Measurements from ENCODE around the gene NDUFB8.

NDUFB8 gene

GRCh38 chr10:100524206-100524605 lies 5.5 kb downstream of the NDUFB8 start:
- H3K4me1 ChIP-seq (ENCODE audit: control insufficient read depth, low read depth, low read length): no peaks in the 10 kb centered on the region
- peaks cover 3% of the 10 kb centered on the region for H3K79me2 ChIP-seq (ENCODE audit: control insufficient read depth, insufficient read depth, low read length)
- no peak overlapping the region for H2BK15ac ChIP-seq (replicated peaks; ENCODE audit: low read depth)
- no peak overlapping the region for H3K27ac ChIP-seq (ENCODE audit: low read depth, low read length)
- H4K5ac ChIP-seq (ENCODE audit: low read length): no peak overlapping the region
- peaks cover 8% of the 10 kb centered on the region for H3K36me3 ChIP-seq (ENCODE audit: control insufficient read depth, insufficient read depth, low read length)
- H3K23ac ChIP-seq (ENCODE audit: low read length): no peak overlapping the region
- peaks cover 5% of the 10 kb centered on the region for H3K27me3 ChIP-seq (ENCODE audit: insufficient read depth, low read length, poor library complexity)
- no peak overlapping the region for H2AK5ac ChIP-seq (ENCODE audit: low read length)
- no peak overlapping the region for H3K4me2 ChIP-seq (ENCODE audit: low read length)
- H3K18ac ChIP-seq (ENCODE audit: low read length): no peak overlapping the region
- no peak for DNase-seq
- peaks cover 2% of the 10 kb centered on the region for H3K79me1 ChIP-seq (ENCODE audit: low read length)
- no peak overlapping the region for H2BK5ac ChIP-seq (ENCODE audit: low read length)
- no peak overlapping the region for H2BK120ac ChIP-seq (ENCODE audit: low read depth, low read length)
- WGBS (ENCODE audit: extremely low coverage, insufficient coverage, low lambda C conversion rate): no CpG with 5 or more reads among the region's 6 CpGs
- H3K9ac ChIP-seq (ENCODE audit: low read length): no peak overlapping the region
- H3K56ac ChIP-seq (ENCODE audit: low read length): no peak overlapping the region
- no peak overlapping the region for H4K8ac ChIP-seq (ENCODE audit: low read depth, low read length)
- no peak overlapping the region for H3K4me3 ChIP-seq (ENCODE audit: low read length)
- H3K4ac ChIP-seq (ENCODE audit: low read depth, low read length): no peak overlapping the region

GRCh38 chr10:100522945-100523344 lies 6.7 kb downstream of the NDUFB8 start:
- H3K4me3 ChIP-seq (ENCODE audit: low read length): no peak overlapping the region
- no peak overlapping the region for H3K4ac ChIP-seq (ENCODE audit: low read depth, low read length)
- H3K27ac ChIP-seq (ENCODE audit: low read depth, low read length): no peak overlapping the region
- no peak for DNase-seq
- H3K79me2 ChIP-seq (ENCODE audit: control insufficient read depth, insufficient read depth, low read length): no peaks in the 10 kb centered on the region
- H3K27me3 ChIP-seq (ENCODE audit: insufficient read depth, low read length, poor library complexity): peaks cover 5% of the 10 kb centered on the region
- H2BK120ac ChIP-seq (ENCODE audit: low read depth, low read length): no peak overlapping the region
- H3K23ac ChIP-seq (ENCODE audit: low read length): no peak overlapping the region
- H3K36me3 ChIP-seq (ENCODE audit: control insufficient read depth, insufficient read depth, low read length): peaks cover 8% of the 10 kb centered on the region
- no peak overlapping the region for H3K4me2 ChIP-seq (ENCODE audit: low read length)
- H3K79me1 ChIP-seq (ENCODE audit: low read length): no peaks in the 10 kb centered on the region
- H4K8ac ChIP-seq (ENCODE audit: low read depth, low read length): no peak overlapping the region
- no peak overlapping the region for H2BK5ac ChIP-seq (ENCODE audit: low read length)
- no peak overlapping the region for H2AK5ac ChIP-seq (ENCODE audit: low read length)
- H3K4me1 ChIP-seq (ENCODE audit: control insufficient read depth, low read depth, low read length): no peaks in the 10 kb centered on the region
- WGBS (ENCODE audit: extremely low coverage, insufficient coverage, low lambda C conversion rate): no CpG with 5 or more reads among the region's 9 CpGs
- no peak overlapping the region for H3K56ac ChIP-seq (ENCODE audit: low read length)
- no peak overlapping the region for H3K9ac ChIP-seq (ENCODE audit: low read length)
- no peak overlapping the region for H3K18ac ChIP-seq (ENCODE audit: low read length)
- no peak overlapping the region for H2BK15ac ChIP-seq (replicated peaks; ENCODE audit: low read depth)
- H4K5ac ChIP-seq (ENCODE audit: low read length): no peak overlapping the region

GRCh38 chr10:100522107-100522801 lies 7.4 kb downstream of the NDUFB8 start:
- no peaks in the 10 kb centered on the region for H3K79me2 ChIP-seq (ENCODE audit: control insufficient read depth, insufficient read depth, low read length)
- WGBS (ENCODE audit: extremely low coverage, insufficient coverage, low lambda C conversion rate): no CpG with 5 or more reads among the region's 5 CpGs
- no peak overlapping the region for H3K4me2 ChIP-seq (ENCODE audit: low read length)
- H3K27me3 ChIP-seq (ENCODE audit: insufficient read depth, low read length, poor library complexity): peaks cover 5% of the 10 kb centered on the region
- DNase-seq: no peak
- H4K8ac ChIP-seq (ENCODE audit: low read depth, low read length): no peak overlapping the region
- H3K4me3 ChIP-seq (ENCODE audit: low read length): no peak overlapping the region
- no peak overlapping the region for H4K5ac ChIP-seq (ENCODE audit: low read length)
- peaks cover 8% of the 10 kb centered on the region for H3K36me3 ChIP-seq (ENCODE audit: control insufficient read depth, insufficient read depth, low read length)
- no peak overlapping the region for H3K56ac ChIP-seq (ENCODE audit: low read length)
- H3K18ac ChIP-seq (ENCODE audit: low read length): no peak overlapping the region
- no peaks in the 10 kb centered on the region for H3K79me1 ChIP-seq (ENCODE audit: low read length)
- H3K9ac ChIP-seq (ENCODE audit: low read length): no peak overlapping the region
- H3K4ac ChIP-seq (ENCODE audit: low read depth, low read length): no peak overlapping the region
- no peak overlapping the region for H3K23ac ChIP-seq (ENCODE audit: low read length)
- H3K27ac ChIP-seq (ENCODE audit: low read depth, low read length): no peak overlapping the region
- no peak overlapping the region for H2AK5ac ChIP-seq (ENCODE audit: low read length)
- no peak overlapping the region for H2BK5ac ChIP-seq (ENCODE audit: low read length)
- no peak overlapping the region for H2BK120ac ChIP-seq (ENCODE audit: low read depth, low read length)
- H3K4me1 ChIP-seq (ENCODE audit: control insufficient read depth, low read depth, low read length): no peaks in the 10 kb centered on the region
- no peak overlapping the region for H2BK15ac ChIP-seq (replicated peaks; ENCODE audit: low read depth)

DNA sequence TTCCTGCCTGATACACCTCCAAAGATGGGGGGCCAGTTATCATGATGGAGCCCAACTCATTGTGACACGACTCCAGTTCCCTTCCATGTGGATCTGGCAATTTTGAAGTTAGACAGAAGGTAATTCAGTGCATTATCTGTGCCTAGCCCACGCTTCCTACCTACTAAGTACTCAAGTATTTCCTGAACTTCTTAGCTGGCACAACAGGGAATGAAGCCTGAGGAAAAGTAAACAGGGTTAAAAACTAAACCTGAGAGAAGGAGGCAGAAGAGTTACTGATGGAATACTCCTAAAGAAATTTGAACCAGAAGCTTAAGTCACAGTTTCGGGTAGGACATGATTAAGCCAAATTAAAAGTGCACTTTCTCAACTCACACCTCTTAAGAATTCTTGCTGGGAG lies 8.9 kb downstream of the NDUFB8 start:
- Histone ChIP-seq H3K23ac (ENCODE audit: low read length) (no peak overlapping the region), H3K4ac (ENCODE audit: low read depth, low read length) (no peak overlapping the region), H3K18ac (ENCODE audit: low read length) (no peak overlapping the region), H2BK5ac (ENCODE audit: low read length) (no peak overlapping the region), H4K8ac (ENCODE audit: low read depth, low read length) (no peak overlapping the region), H3K56ac (ENCODE audit: low read length) (no peak overlapping the region), H3K4me2 (ENCODE audit: low read length) (no peak overlapping the region), H3K79me2 (ENCODE audit: control insufficient read depth, insufficient read depth, low read length) (no peaks in the 10 kb centered on the region), H3K9ac (ENCODE audit: low read length) (no peak overlapping the region), H3K4me3 (ENCODE audit: low read length) (no peak overlapping the region), H3K27me3 (ENCODE audit: insufficient read depth, low read length, poor library complexity) (peaks cover 5% of the 10 kb centered on the region), H2BK15ac (replicated peaks; ENCODE audit: low read depth) (no peak overlapping the region), H3K36me3 (ENCODE audit: control insufficient read depth, insufficient read depth, low read length) (no peaks in the 10 kb centered on the region), H2BK120ac (ENCODE audit: low read depth, low read length) (no peak overlapping the region), H3K27ac (ENCODE audit: low read depth, low read length) (no peak overlapping the region), H3K4me1 (ENCODE audit: control insufficient read depth, low read depth, low read length) (no peaks in the 10 kb centered on the region), H2AK5ac (ENCODE audit: low read length) (no peak overlapping the region), H3K79me1 (ENCODE audit: low read length) (no peaks in the 10 kb centered on the region), H4K5ac (ENCODE audit: low read length) (no peak overlapping the region)
- DNase-seq: no peak
- WGBS (ENCODE audit: extremely low coverage, insufficient coverage, low lambda C conversion rate): no CpG with 5 or more reads among the region's 3 CpGs

GRCh38 chr10:100519311-100520051 lies 10.2 kb downstream of the NDUFB8 start, which contains the start of gene SEC31B:
Gene SEC31B, minus strand, starts transcription at chr10:100519861. Its CDS starts 2,909 bp downstream, at chr10:100516952.
- H3K4ac ChIP-seq (ENCODE audit: low read depth, low read length): no peak within 1 kb of the TSS
- H2BK5ac ChIP-seq (ENCODE audit: low read length): no peak within 1 kb of the TSS
- no peak within 1 kb of the TSS for H3K23ac ChIP-seq (ENCODE audit: low read length)
- peak within 1 kb of the TSS; percentile 85 for H3K56ac ChIP-seq (ENCODE audit: low read length)
- DNase-seq: peak; percentile 72
- no peaks in the 10 kb centered on the region for H3K4me1 ChIP-seq (ENCODE audit: control insufficient read depth, low read depth, low read length)
- H3K79me1 ChIP-seq (ENCODE audit: low read length): no peaks in the 10 kb centered on the region
- H3K18ac ChIP-seq (ENCODE audit: low read length): no peak within 1 kb of the TSS
- H3K4me3 ChIP-seq (ENCODE audit: low read length): peak within 1 kb of the TSS; percentile 6
- peak within 1 kb of the TSS; percentile 68 for H3K9ac ChIP-seq (ENCODE audit: low read length)
- no peak within 1 kb of the TSS for H4K8ac ChIP-seq (ENCODE audit: low read depth, low read length)
- H3K27ac ChIP-seq (ENCODE audit: low read depth, low read length): no peak within 1 kb of the TSS
- no peak within 1 kb of the TSS for H2BK120ac ChIP-seq (ENCODE audit: low read depth, low read length)
- peak within 1 kb of the TSS; percentile 80 for H3K4me2 ChIP-seq (ENCODE audit: low read length)
- no peaks in the 10 kb centered on the region for H3K79me2 ChIP-seq (ENCODE audit: control insufficient read depth, insufficient read depth, low read length)
- H4K5ac ChIP-seq (ENCODE audit: low read length): no peak within 1 kb of the TSS
- peaks cover 5% of the 10 kb centered on the region for H3K27me3 ChIP-seq (ENCODE audit: insufficient read depth, low read length, poor library complexity)
- no peaks in the 10 kb centered on the region for H3K36me3 ChIP-seq (ENCODE audit: control insufficient read depth, insufficient read depth, low read length)
- WGBS (ENCODE audit: extremely low coverage, insufficient coverage, low lambda C conversion rate): no CpG with 5 or more reads among the region's 72 CpGs
- no peak within 1 kb of the TSS for H2AK5ac ChIP-seq (ENCODE audit: low read length)
- H2BK15ac ChIP-seq (replicated peaks; ENCODE audit: low read depth): no peak within 1 kb of the TSS
